WTC11 (cell line): ENCODE measurements around the gene PSMG1. TPM values are rescaled to one million over a fixed set of nuclear protein-coding genes. Genes with fewer than 3 reads are reported as not detected.

Experiments used
- ATAC-seq: fragments of 200-7000 bp; cut with Tn5 transposase; 2 replicates; pipeline ENCODE4 v1.10.0; 2021; ENCODE audit warnings: mild to moderate bottlenecking, moderate library complexity
- CTCF ChIA-PET: fragments of 300-600 bp; sonication (Branson Sonifier 250); formaldehyde crosslinking; loops from one replicate; lab custom pipeline; 2021; ENCODE audit warnings: antibody characterized with exemption; lab: Charles Lee
- POLR2A ChIA-PET: fragments of 350-600 bp; sonication (Branson Sonifier 250); formaldehyde crosslinking; loops from one replicate; lab custom pipeline; 2021; ENCODE audit warnings: antibody characterized with exemption; lab: Charles Lee
- DNase-seq: peaks from one replicate; pipeline ENCODE4 v3.0.0; 2021; ENCODE audit warnings: low spot score
- H3K27ac Mint-ChIP-seq: 2 replicates; pipeline ENCODE4 v1.8.0; 2021; ENCODE audit warnings: mixed read lengths
- H3K27me3 Mint-ChIP-seq: 2 replicates; pipeline ENCODE4 v1.8.0; 2021; ENCODE audit warnings: low read depth, mild to moderate bottlenecking, moderate library complexity, mixed read lengths
- H3K36me3 Mint-ChIP-seq: 2 replicates; pipeline ENCODE4 v1.8.0; 2021; ENCODE audit warnings: mixed read lengths
- H3K4me1 Mint-ChIP-seq: 2 replicates; pipeline ENCODE4 v1.8.0; 2022; ENCODE audit warnings: mixed read lengths
- H3K4me3 Mint-ChIP-seq: 2 replicates; pipeline ENCODE4 v1.8.0; 2021; ENCODE audit warnings: mild to moderate bottlenecking, moderate library complexity, mixed read lengths
- H3K9me3 Mint-ChIP-seq: 2 replicates; pipeline ENCODE4 v1.8.0; 2021; ENCODE audit warnings: mixed read lengths
- ARID4B ChIP-seq: sonication (generic); formaldehyde crosslinking; IDR thresholded peaks from 2 replicates; pipeline ENCODE4 v1.8.0; 2023; ENCODE audit warnings: missing genetic modification reagents, mild to moderate bottlenecking, borderline replicate concordance
- ATF1 ChIP-seq: sonication (generic); formaldehyde crosslinking; IDR thresholded peaks from 2 replicates; pipeline ENCODE4 v1.8.1; 2023; ENCODE audit warnings: mild to moderate bottlenecking, moderate library complexity, missing genetic modification reagents
- CREM ChIP-seq: sonication (generic); formaldehyde crosslinking; IDR thresholded peaks from 2 replicates; pipeline ENCODE4 v1.8.1; 2022; ENCODE audit warnings: mild to moderate bottlenecking, missing genetic modification reagents, moderate library complexity
- E2F5 ChIP-seq: sonication (generic); formaldehyde crosslinking; IDR thresholded peaks from 2 replicates; pipeline ENCODE4 v1.8.1; 2022; ENCODE audit warnings: mild to moderate bottlenecking, moderate library complexity, missing genetic modification reagents
- EMX1 ChIP-seq: fragments of 250-450 bp; sonication (Bioruptor Pico); IDR thresholded peaks from 2 replicates; pipeline ENCODE4 v1.8.0; 2021; ENCODE audit warnings: mild to moderate bottlenecking
- KAT7 ChIP-seq: sonication (generic); formaldehyde crosslinking; IDR thresholded peaks from 2 replicates; pipeline ENCODE4 v1.8.1; 2023; ENCODE audit warnings: missing genetic modification reagents, mild to moderate bottlenecking, borderline replicate concordance
- ZNF425 ChIP-seq: fragments of 250-450 bp; sonication (Bioruptor Pico); conservative IDR thresholded peaks from 2 replicates; pipeline ENCODE4 v1.9.0; 2021; ENCODE audit warnings: mild to moderate bottlenecking
- total RNA-seq: library from RNA; stranded (reverse); gene quantifications from 3 replicates; pipeline ENCODE4 v1.2.3, GENCODE V29; 2021
- TF ChIP-seq, protein P1 (sequence below): fragments of 250-450 bp; sonication (Bioruptor Pico); IDR thresholded peaks from 2 replicates; pipeline ENCODE4 v1.8.0; 2021; ENCODE audit warnings: mild to moderate bottlenecking
- TF ChIP-seq, protein P2 (sequence below): fragments of 250-450 bp; sonication (Bioruptor Pico); IDR thresholded peaks from 2 replicates; pipeline ENCODE4 v1.9.0; 2021; ENCODE audit warnings: mild to moderate bottlenecking
- TF ChIP-seq, protein P3 (sequence below): sonication (generic); formaldehyde crosslinking; IDR thresholded peaks from 2 replicates; pipeline ENCODE4 v1.8.0; 2022; ENCODE audit warnings: mild to moderate bottlenecking, missing genetic modification reagents

PSMG1 gene
- total RNA-seq, 1 experiment from 2014 or later: 70.4 TPM

GRCh38 chr21:39188521-39189139 lies 5.4 kb upstream of the PSMG1 start (continued):
- TF ChIP-seq E2F5 (CRISPR knock-in tag): no peak
- TF ChIP-seq, protein P1, sequence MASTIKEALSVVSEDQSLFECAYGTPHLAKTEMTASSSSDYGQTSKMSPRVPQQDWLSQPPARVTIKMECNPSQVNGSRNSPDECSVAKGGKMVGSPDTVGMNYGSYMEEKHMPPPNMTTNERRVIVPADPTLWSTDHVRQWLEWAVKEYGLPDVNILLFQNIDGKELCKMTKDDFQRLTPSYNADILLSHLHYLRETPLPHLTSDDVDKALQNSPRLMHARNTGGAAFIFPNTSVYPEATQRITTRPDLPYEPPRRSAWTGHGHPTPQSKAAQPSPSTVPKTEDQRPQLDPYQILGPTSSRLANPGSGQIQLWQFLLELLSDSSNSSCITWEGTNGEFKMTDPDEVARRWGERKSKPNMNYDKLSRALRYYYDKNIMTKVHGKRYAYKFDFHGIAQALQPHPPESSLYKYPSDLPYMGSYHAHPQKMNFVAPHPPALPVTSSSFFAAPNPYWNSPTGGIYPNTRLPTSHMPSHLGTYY (CRISPR knock-in tag): no peak
- TF ChIP-seq EMX1 (CRISPR knock-in tag): no peak
- TF ChIP-seq, protein P2, sequence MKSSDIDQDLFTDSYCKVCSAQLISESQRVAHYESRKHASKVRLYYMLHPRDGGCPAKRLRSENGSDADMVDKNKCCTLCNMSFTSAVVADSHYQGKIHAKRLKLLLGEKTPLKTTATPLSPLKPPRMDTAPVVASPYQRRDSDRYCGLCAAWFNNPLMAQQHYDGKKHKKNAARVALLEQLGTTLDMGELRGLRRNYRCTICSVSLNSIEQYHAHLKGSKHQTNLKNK: no peak
- TF ChIP-seq CREM (CRISPR knock-in tag): no peak
- no peak for TF ChIP-seq KAT7
- TF ChIP-seq, all 79 proteins: peak for 0

DNA sequence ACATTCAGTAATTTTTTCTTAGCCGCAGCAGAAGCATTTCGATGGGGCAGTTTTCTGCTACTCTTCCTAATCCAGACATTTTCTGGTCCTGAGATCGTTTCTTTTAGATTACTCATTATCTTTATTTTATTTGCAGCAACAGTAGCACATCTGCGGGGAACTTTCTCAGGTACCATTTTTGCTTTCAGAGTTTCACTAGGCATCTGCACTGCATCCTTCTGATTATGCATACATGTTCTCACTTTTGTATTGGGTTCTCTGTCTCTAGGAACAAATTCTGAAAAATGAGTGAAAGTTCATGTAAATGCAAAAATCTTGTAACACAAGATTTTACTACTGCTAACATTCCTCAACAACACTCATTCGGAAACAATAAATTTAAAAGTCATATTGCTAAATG lies 3.9 kb upstream of the PSMG1 start:
- no peaks in the 10 kb centered on the region for H3K27me3 Mint-ChIP-seq

More for the DNA sequence above, 3.9 kb upstream of the PSMG1 start:
- DNase-seq (no peak), ATAC-seq (no peak)
- TF ChIP-seq, protein P3, sequence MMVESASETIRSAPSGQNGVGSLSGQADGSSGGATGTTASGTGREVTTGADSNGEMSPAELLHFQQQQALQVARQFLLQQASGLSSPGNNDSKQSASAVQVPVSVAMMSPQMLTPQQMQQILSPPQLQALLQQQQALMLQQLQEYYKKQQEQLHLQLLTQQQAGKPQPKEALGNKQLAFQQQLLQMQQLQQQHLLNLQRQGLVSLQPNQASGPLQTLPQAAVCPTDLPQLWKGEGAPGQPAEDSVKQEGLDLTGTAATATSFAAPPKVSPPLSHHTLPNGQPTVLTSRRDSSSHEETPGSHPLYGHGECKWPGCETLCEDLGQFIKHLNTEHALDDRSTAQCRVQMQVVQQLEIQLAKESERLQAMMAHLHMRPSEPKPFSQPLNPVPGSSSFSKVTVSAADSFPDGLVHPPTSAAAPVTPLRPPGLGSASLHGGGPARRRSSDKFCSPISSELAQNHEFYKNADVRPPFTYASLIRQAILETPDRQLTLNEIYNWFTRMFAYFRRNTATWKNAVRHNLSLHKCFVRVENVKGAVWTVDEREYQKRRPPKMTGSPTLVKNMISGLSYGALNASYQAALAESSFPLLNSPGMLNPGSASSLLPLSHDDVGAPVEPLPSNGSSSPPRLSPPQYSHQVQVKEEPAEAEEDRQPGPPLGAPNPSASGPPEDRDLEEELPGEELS (CRISPR knock-in tag): no peak
- TF ChIP-seq ARID4B (CRISPR knock-in tag) (no peak), ZNF425 (CRISPR knock-in tag) (no peak), ATF1 (CRISPR knock-in tag) (no peak)
- Mint-ChIP-seq H3K4me3 (no peak overlapping the region), H3K4me1 (peaks cover 36% of the 10 kb centered on the region), H3K36me3 (no peaks in the 10 kb centered on the region), H3K9me3 (no peaks in the 10 kb centered on the region), H3K27ac (no peak overlapping the region)
- ChIA-PET POLR2A (no interaction called here), CTCF (no interaction called here)
